HG02973 (cell line): ENCODE data around the gene CCDC187.

Experiments used
- ATAC-seq: cut with Tn5 transposase; IDR thresholded peaks from one replicate; pipeline ENCODE4 v1.9.1; 2021; ENCODE audit warnings: moderate library complexity; ENCODE audit not compliant: unreplicated experiment

CCDC187 gene

GRCh38 chr9:136211441-136212344 is 92.2 kb downstream of the CCDC187 start:
- ATAC-seq: no peak

- no peak for ATAC-seq
Measured at GRCh38 chr9:136211006-136211405, 92.9 kb downstream of the CCDC187 start.

- no peak for ATAC-seq
Measured at GRCh38 chr9:136210276-136210675, 93.6 kb downstream of the CCDC187 start.

GRCh38 chr9:136209786-136210185 is 94.1 kb downstream of the CCDC187 start:
- ATAC-seq: no peak

- no peak for ATAC-seq
Measured at GRCh38 chr9:136209232-136209631, 94.7 kb downstream of the CCDC187 start.

- no peak for ATAC-seq
Measured at GRCh38 chr9:136208675-136209074, 95.2 kb downstream of the CCDC187 start.

- ATAC-seq: no peak
Measured at GRCh38 chr9:136207616-136208015, 96.3 kb downstream of the CCDC187 start.

GRCh38 chr9:136206602-136207275 is 97.2 kb downstream of the CCDC187 start:
- ATAC-seq: no peak

- ATAC-seq: no peak
Measured at GRCh38 chr9:136205707-136205992, 98.2 kb downstream of the CCDC187 start.

GRCh38 chr9:136204838-136205706 is 98.8 kb downstream of the CCDC187 start, which contains the start of gene LHX3:
LHX3 (minus strand) TSS chr9:136205128; CDS start chr9:136205012, 116 bp downstream.
- no peak for ATAC-seq

- no peak for ATAC-seq
Measured at GRCh38 chr9:136204145-136204805, 99.6 kb downstream of the CCDC187 start.

- no peak for ATAC-seq
Measured at GRCh38 chr9:136203408-136204144, 100.3 kb downstream of the CCDC187 start.

- no peak for ATAC-seq
Measured at GRCh38 chr9:136202454-136203407, 101.2 kb downstream of the CCDC187 start.

- no peak for ATAC-seq
Measured at GRCh38 chr9:136201609-136202453, 102.1 kb downstream of the CCDC187 start.

GRCh38 chr9:136201174-136201573 is 102.7 kb downstream of the CCDC187 start:
- ATAC-seq: no peak

- ATAC-seq: no peak
Measured at GRCh38 chr9:136200424-136200823, 103.5 kb downstream of the CCDC187 start.
